ENCODE results near the gene GULP1. TPM values are rescaled to one million over a fixed set of nuclear protein-coding genes. Genes with fewer than 3 reads are reported as not detected.

The GULP1 gene
- total and polyA plus RNA-seq, 2 of the 4 experiments (the other 2 are of a cell fraction) = 24.4 to 40.1 TPM

DNA sequence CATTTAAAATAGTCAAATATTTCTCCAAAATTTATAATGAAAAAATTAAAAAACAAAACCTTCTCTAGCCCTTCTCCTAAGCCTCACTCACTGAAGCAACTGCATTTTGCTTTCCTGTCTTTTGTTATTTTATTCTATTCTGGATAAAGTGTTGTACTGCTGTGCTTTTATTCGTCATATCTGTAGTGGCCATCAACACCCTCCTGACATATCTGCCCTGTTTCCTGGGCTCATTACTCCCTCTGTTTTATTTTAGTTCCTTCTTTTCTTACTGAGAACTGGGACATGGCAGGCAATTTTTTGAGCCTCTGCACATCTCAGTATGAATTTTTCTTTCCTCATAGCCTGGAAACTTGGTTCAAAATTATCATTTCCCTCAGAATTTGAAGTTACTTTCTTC, 224.2 kb downstream of the GULP1 start:
- H2AFZ ChIP-seq (replicated peaks; ENCODE audit: low read length, poor library complexity) = no peak overlapping the region
- H3K4ac ChIP-seq (ENCODE audit: low read depth, low read length) = no peak overlapping the region
- no peak overlapping the region for H2AK5ac ChIP-seq (ENCODE audit: low read depth, low read length)
- BruUV-seq (replicated peaks) = no TSS peak
- H3K14ac ChIP-seq (replicated peaks; ENCODE audit: low read depth, low read length) = no peak overlapping the region
- H3K27me3 ChIP-seq (ENCODE audit: control insufficient read depth, insufficient read depth, low read length) = no peaks in the 10 kb centered on the region
- no peak overlapping the region for H4K8ac ChIP-seq (ENCODE audit: low read depth in 2 of 2, low read length in 2 of 2)
- no peak overlapping the region for H3K27ac ChIP-seq (ENCODE audit: insufficient read depth, low read length)
- H2BK20ac ChIP-seq (ENCODE audit: low read depth, low read length) = no peak overlapping the region
- no peak overlapping the region for H4K5ac ChIP-seq (ENCODE audit: low read depth, low read length)
- ChIA-PET CTCF (no interaction called here), POLR2A (ENCODE audit: unreplicated experiment) (no interaction called here)
- H3K79me1 ChIP-seq (ENCODE audit: low read depth in 1 of 2, low read length in 2 of 2) = peaks cover 5 to 30% of the 10 kb centered on the region in 2 experiments; a peak in 2 of 4 replicates
- DNase-seq (no peak), ATAC-seq (ENCODE audit: low read depth) (no peak)
- H3K9me3 ChIP-seq (ENCODE audit: control insufficient read depth, insufficient read depth, low read length) = no peaks in the 10 kb centered on the region
- in situ Hi-C loops (cut with MboI; ENCODE audit: low sequenced_read_pairs) = no loop called here
- H4K91ac ChIP-seq (ENCODE audit: insufficient read depth, low read depth, low read length) = no peak overlapping the region
- H3K36me3 ChIP-seq (ENCODE audit: control insufficient read depth, insufficient read depth, low read length) = no peaks in the 10 kb centered on the region
- 0 out of 2 replicates have a peak, but pooled peaks cover 7% of the 10 kb centered on the region for H3K9me1 ChIP-seq (ENCODE audit: insufficient read depth, low read length)
- no peaks in the 10 kb centered on the region for H4K20me1 ChIP-seq (ENCODE audit: insufficient read depth, low read length)
- H2BK15ac ChIP-seq (ENCODE audit: low read depth, low read length) = no peak overlapping the region
- TF ChIP-seq NFE2L2 (IDR thresholded peaks at IDR 0.05; ENCODE audit: low read depth, low read length) = no peak
- TF ChIP-seq RAD21 (IDR thresholded peaks at IDR 0.05; ENCODE audit: low read length) = no peak
- TF ChIP-seq, protein P1, sequence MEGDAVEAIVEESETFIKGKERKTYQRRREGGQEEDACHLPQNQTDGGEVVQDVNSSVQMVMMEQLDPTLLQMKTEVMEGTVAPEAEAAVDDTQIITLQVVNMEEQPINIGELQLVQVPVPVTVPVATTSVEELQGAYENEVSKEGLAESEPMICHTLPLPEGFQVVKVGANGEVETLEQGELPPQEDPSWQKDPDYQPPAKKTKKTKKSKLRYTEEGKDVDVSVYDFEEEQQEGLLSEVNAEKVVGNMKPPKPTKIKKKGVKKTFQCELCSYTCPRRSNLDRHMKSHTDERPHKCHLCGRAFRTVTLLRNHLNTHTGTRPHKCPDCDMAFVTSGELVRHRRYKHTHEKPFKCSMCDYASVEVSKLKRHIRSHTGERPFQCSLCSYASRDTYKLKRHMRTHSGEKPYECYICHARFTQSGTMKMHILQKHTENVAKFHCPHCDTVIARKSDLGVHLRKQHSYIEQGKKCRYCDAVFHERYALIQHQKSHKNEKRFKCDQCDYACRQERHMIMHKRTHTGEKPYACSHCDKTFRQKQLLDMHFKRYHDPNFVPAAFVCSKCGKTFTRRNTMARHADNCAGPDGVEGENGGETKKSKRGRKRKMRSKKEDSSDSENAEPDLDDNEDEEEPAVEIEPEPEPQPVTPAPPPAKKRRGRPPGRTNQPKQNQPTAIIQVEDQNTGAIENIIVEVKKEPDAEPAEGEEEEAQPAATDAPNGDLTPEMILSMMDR (conservative IDR thresholded peaks at IDR 0.05; ENCODE audit: low read depth, low read length) = no peak
- TF ChIP-seq, protein P2, sequence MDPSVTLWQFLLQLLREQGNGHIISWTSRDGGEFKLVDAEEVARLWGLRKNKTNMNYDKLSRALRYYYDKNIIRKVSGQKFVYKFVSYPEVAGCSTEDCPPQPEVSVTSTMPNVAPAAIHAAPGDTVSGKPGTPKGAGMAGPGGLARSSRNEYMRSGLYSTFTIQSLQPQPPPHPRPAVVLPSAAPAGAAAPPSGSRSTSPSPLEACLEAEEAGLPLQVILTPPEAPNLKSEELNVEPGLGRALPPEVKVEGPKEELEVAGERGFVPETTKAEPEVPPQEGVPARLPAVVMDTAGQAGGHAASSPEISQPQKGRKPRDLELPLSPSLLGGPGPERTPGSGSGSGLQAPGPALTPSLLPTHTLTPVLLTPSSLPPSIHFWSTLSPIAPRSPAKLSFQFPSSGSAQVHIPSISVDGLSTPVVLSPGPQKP (IDR thresholded peaks at IDR 0.05; ENCODE audit: borderline replicate concordance, low read depth, low read length) = no peak
- TF ChIP-seq CEBPB (IDR thresholded peaks at IDR 0.05; ENCODE audit: low read depth, low read length) = no peak
- TF ChIP-seq MXI1 (IDR thresholded peaks at IDR 0.05; ENCODE audit: borderline replicate concordance, low read depth, low read length) = no peak
- TF ChIP-seq, protein P3, sequence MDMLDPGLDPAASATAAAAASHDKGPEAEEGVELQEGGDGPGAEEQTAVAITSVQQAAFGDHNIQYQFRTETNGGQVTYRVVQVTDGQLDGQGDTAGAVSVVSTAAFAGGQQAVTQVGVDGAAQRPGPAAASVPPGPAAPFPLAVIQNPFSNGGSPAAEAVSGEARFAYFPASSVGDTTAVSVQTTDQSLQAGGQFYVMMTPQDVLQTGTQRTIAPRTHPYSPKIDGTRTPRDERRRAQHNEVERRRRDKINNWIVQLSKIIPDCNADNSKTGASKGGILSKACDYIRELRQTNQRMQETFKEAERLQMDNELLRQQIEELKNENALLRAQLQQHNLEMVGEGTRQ (IDR thresholded peaks at IDR 0.05; ENCODE audit: low read depth, low read length) = no peak
- no peak for TF ChIP-seq SMC3 (IDR thresholded peaks at IDR 0.05; ENCODE audit: low read depth, low read length)
- no peak for TF ChIP-seq RFX5 (IDR thresholded peaks at IDR 0.05; ENCODE audit: low read depth, low read length)
- TF ChIP-seq CHD1 (IDR thresholded peaks at IDR 0.05; ENCODE audit: low read depth, low read length) = no peak
- TF ChIP-seq RCOR1 (IDR thresholded peaks at IDR 0.05; ENCODE audit: insufficient replicate concordance, low read length) = no peak
- TF ChIP-seq MAZ (IDR thresholded peaks at IDR 0.05; ENCODE audit: borderline replicate concordance, low read depth, low read length) = no peak
- no peak for TF ChIP-seq POLR2A (IDR thresholded peaks at IDR 0.05; ENCODE audit: low read depth, low read length)
- no peak for TF ChIP-seq MAFK (IDR thresholded peaks at IDR 0.05; ENCODE audit: low read depth, low read length)
- TF ChIP-seq FOS (IDR thresholded peaks at IDR 0.05; ENCODE audit: low read depth, low read length) = no peak
- TF ChIP-seq BHLHE40 (IDR thresholded peaks at IDR 0.05; ENCODE audit: low read depth, low read length) = no peak
- H2BK120ac ChIP-seq (ENCODE audit: low read depth, low read length) = no peak overlapping the region
- H3K4me3 ChIP-seq (ENCODE audit: insufficient read depth, low read depth, low read length) = no peak overlapping the region
- WGBS, 2 experiments (ENCODE audit: extremely low coverage in 2 of 2, insufficient read length in 1 of 2) = no CpG with 5 or more reads among the region's 1 CpG
- no peak overlapping the region for H3K18ac ChIP-seq (ENCODE audit: low read depth, low read length)
- no peak overlapping the region for H3K4me2 ChIP-seq (ENCODE audit: low read depth, low read length)
- no peak overlapping the region for H3K9ac ChIP-seq (ENCODE audit: low read depth, low read length)
- intact Hi-C loops (cut with micrococcal nuclease) = loop anchor here (10.0 kb wide), 1 partner anchor 1651 kb away; no protein-coding TSS in a partner anchor
- no peak overlapping the region for H3K56ac ChIP-seq (ENCODE audit: extremely low read depth, insufficient read depth, low read length)
- H3K4me1 ChIP-seq (ENCODE audit: control insufficient read depth, insufficient read depth, low read length) = peaks cover 9% of the 10 kb centered on the region; the same call in 1 of the 2 replicates
- no peak overlapping the region for H2AK9ac ChIP-seq (replicated peaks; ENCODE audit: low read depth, low read length, poor library complexity)
- dilution Hi-C loops (cut with HindIII; ENCODE audit: low sequenced_read_pairs, unreplicated experiment) = no loop called here
- H3K23ac ChIP-seq (ENCODE audit: low read depth, low read length) = no peak overlapping the region
- no peak overlapping the region for H2BK5ac ChIP-seq (ENCODE audit: low read depth, low read length, poor library complexity, severe bottlenecking)
